Sciatic nerve (tissue), 2 donors: ENCODE data around the gene PCDHB7. TPM values are rescaled to one million over a fixed set of nuclear protein-coding genes. Genes with fewer than 3 reads are reported as not detected.
"Not testable (repeated sequence)": the region's sequence is repeated elsewhere in the genome, so short reads cannot be mapped to it uniquely, and the experiment has no call there.

ENCODE experiments used
- ATAC-seq: fragments of 200-7000 bp; cut with Tn5 transposase; one replicate; pipeline ENCODE4 v1.9.1; 2020; ENCODE audit warnings: mild to moderate bottlenecking, moderate library complexity
- DNase-seq: peaks from one replicate; pipeline ENCODE4 v3.0.0-alpha.2; 2020; ENCODE audit warnings: low spot score
- intact Hi-C: fragments of 100-400 bp; cut with DNase I; formaldehyde crosslinking; loops from one replicate; pipeline ENCODE4 v1.14.2; 2022
- total RNA-seq: library from RNA; stranded (reverse); fragmentation: NEBNext Ultra II Directional; extraction: Animal tissue kit (Norgen Biotek cat#: 25700); gene quantifications from one replicate; pipeline ENCODE4 v1.2.1, GENCODE V29; 2021
- donor health status: DM: no; HTN: no; CAD: no.
- donor health status: DM: no; HTN: no; CAD: no.

PCDHB7 gene
- 5.0 TPM for total RNA-seq

GRCh38 chr5:141172381-141173204 lies at the start of gene PCDHB7:
Gene PCDHB7 (plus strand): TSS chr5:141172644. CDS start chr5:141172836, 192 bp downstream.
- intact Hi-C loops: no loop called here
- no peak for ATAC-seq
- DNase-seq: no peak

GRCh38 chr5:141123396-141124135 lies 48.9 kb upstream of the PCDHB7 start:
- DNase-seq, intact Hi-C loops, ATAC-seq: not testable (repeated sequence)

- intact Hi-C loops: no loop called here
- ATAC-seq (no peak), DNase-seq (no peak)
These were observed 45.1 kb upstream of the PCDHB7 start for GRCh38 chr5:141127305-141127704.

- DNase-seq (no peak), ATAC-seq (peak; percentile 38)
- intact Hi-C loops: no loop called here
These were observed 37.3 kb upstream of the PCDHB7 start, which contains the start of gene PCDHB5 for GRCh38 chr5:141135030-141135717. Gene PCDHB5 (plus strand): TSS chr5:141135206. CDS start chr5:141135435, 229 bp downstream.

DNA sequence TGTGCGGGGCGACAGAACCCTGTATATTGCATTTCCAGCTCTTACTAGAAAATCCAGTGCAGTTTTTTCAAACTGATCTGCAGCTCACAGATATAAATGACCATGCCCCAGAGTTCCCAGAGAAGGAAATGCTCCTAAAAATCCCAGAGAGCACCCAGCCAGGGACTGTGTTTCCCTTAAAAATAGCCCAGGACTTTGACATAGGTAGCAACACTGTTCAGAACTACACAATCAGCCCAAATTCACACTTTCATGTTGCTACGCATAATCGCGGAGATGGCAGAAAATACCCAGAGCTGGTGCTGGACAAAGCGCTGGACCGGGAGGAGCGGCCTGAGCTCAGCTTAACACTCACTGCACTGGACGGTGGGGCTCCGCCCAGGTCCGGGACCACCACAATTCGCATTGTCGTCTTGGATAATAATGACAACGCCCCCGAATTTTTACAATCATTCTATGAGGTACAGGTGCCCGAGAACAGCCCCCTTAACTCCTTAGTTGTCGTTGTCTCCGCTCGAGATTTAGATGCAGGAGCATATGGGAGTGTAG lies 36.7 kb upstream of the PCDHB7 start:
- intact Hi-C loops: no loop called here
- no peak for DNase-seq
- ATAC-seq: no peak

DNA sequence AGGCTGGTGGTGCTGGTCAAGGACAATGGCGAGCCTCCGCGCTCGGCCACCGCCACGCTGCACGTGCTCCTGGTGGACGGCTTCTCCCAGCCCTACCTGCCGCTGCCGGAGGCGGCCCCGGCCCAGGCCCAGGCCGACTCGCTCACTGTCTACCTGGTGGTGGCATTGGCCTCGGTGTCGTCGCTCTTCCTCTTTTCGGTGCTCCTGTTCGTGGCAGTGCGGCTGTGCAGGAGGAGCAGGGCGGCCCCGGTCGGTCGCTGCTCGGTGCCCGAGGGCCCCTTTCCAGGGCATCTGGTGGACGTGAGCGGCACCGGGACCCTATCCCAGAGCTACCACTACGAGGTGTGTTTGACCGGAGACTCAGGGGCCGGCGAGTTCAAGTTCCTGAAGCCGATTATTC lies 35.1 kb upstream of the PCDHB7 start:
- intact Hi-C loops, ATAC-seq, DNase-seq: not testable (repeated sequence)

DNA sequence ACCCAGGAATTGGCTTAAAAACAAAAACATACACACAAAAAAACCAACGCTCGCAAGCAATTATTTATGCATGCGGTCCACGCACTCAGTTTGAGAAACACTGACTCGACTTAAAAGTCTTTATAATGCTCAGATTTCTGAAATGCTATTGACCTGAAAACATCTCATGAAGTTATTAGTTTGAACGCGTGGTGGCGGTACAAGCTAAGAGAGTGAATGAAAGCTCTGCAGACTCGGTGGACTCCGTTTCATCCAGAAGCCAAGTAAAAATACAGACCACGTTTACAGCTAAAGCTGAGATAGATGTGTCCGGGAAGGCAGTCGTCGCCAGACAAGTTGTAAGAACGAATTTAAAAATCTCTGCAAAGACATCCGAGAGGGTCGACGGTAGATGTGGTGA lies 22.6 kb upstream of the PCDHB7 start, which contains the start of gene PCDHB6:
Gene PCDHB6, plus strand, starts transcription at position 246 of the 400 bp plus-strand sequence. CDS start 201 bp downstream, outside the sequence.
- intact Hi-C loops: no loop called here
- ATAC-seq: no peak

GRCh38 chr5:141150224-141150992 lies 22.0 kb upstream of the PCDHB7 start:
- ATAC-seq (no peak), DNase-seq (no peak)
- intact Hi-C loops: no loop called here

More for the DNA sequence above, 22.6 kb upstream of the PCDHB7 start, which contains the start of gene PCDHB6:
- DNase-seq: no peak

DNA sequence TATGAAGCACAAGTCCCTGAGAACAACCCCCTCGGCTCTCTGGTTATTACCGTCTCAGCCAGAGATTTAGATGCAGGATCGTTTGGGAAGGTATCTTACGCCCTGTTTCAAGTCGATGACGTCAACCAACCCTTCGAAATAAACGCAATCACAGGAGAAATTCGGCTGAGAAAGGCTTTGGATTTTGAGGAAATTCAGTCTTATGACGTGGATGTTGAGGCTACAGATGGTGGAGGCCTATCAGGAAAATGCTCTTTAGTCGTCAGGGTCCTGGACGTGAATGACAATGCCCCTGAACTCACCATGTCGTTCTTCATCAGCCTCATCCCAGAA lies 21.5 kb upstream of the PCDHB7 start:
- DNase-seq (no peak), ATAC-seq (no peak)
- intact Hi-C loops: no loop called here

DNA sequence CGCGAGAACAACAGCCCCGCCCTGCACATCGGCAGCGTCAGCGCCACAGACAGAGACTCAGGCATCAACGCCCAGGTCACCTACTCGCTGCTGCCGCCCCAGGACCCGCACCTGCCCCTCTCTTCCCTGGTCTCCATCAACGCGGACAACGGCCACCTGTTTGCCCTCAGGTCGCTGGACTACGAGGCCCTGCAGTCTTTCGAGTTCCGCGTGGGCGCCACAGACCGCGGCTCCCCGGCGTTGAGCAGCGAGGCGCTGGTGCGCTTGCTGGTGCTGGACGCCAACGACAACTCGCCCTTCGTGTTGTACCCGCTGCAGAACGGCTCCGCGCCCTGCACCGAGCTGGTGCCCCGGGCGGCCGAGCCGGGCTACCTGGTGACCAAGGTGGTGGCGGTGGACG lies 20.8 kb upstream of the PCDHB7 start:
- DNase-seq, intact Hi-C loops, ATAC-seq: not testable (repeated sequence)

- ATAC-seq, intact Hi-C loops, DNase-seq: not testable (repeated sequence)
These were observed 20.3 kb upstream of the PCDHB7 start for GRCh38 chr5:141152096-141152495.

DNA sequence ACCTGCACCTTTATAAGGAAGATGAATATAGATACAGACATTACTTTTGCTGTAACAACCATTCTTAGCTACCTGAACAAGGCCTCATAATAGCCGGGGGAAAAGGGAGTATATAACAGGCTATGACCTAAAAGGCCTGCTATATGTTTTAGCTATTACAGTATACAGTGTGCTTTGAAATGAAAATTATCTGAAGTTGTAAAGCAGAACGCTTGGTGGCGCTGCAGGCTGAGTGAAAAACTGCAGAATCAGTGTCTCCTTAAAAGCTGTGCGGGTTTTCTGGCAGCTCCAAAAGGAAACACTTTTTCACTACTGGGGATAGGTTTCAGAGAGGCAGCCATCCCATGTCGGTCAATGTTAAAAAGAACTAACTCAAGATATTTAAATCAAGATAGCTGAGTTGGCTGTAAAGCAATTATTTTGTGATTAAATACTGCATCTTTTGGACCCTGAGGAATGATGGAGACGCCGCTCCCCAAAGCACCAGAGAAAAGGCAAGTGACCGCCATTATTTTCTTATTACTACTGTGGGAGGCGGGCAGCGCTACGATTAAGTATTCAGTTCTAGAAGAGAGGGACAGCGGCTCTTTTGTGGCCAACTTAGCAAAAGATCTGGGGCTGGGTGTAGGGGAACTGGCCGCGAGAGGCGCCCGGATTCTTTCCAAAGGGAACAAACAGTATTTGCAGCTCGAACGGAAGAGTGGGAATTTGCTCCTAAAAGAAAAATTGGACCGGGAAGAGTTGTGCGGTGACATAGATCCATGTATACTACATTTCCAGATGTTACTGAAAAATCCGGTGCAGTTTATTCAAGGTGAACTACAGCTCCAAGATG lies 16.7 kb upstream of the PCDHB7 start:
- intact Hi-C loops: no loop called here
- ATAC-seq (no peak), DNase-seq (no peak)

GRCh38 chr5:141157356-141157755 lies 15.1 kb upstream of the PCDHB7 start:
- intact Hi-C loops, ATAC-seq, DNase-seq: not testable (repeated sequence)

GRCh38 chr5:141157901-141158300 lies 14.5 kb upstream of the PCDHB7 start:
- intact Hi-C loops, ATAC-seq, DNase-seq: not testable (repeated sequence)

DNA sequence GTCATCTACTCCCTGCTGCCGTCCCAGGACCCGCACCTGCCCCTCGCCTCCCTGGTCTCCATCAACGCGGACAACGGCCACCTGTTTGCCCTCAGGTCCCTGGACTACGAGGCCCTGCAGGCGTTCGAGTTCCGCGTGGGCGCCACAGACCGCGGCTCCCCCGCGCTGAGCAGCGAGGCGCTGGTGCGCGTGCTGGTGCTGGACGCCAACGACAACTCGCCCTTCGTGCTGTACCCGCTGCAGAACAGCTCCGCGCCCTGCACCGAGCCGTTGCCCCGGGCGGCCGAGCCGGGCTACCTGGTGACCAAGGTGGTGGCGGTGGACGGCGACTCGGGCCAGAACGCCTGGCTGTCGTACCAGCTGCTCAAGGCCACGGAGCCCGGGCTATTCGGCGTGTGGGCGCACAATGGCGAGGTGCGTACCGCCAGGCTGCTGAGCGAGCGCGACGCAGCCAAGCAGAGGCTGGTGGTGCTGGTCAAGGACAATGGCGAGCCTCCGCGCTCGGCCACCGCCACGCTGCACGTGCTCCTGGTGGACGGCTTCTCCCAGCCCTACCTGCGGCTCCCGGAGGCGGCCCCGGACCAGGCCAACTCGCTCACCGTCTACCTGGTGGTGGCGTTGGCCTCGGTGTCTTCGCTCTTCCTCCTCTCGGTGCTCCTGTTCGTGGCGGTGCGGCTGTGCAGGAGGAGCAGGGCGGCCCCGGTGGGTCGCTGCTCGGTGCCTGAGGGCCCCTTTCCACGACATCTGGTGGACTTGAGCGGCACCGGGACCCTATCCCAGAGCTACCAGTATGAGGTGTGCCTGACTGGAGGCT lies 2.1 kb downstream of the PCDHB7 start:
- ATAC-seq, DNase-seq, intact Hi-C loops: not testable (repeated sequence)

DNA sequence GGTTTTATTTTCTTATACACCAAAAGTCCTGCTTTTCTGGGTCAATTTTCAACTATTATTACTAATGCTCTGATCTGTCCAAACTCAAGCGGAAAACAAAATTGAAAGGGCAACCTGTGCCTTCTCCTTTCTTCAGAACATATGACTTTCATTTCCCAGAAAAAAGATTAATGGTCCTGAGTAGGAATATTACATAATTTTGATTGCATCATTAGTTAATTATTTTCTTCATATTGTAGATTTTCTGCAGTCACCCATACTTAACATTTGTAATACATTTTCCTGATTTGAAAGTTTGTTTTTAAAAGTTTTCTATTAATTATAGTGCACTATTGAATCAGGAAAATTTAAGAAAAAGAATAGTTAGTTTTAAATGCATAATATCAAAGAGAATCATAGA lies 3.5 kb downstream of the PCDHB7 start:
- ATAC-seq: no peak
- no peak for DNase-seq
- intact Hi-C loops: no loop called here
